H1 (cell line): ENCODE results near the gene LAMC3. TPM values are rescaled to one million over a fixed set of nuclear protein-coding genes. Genes with fewer than 3 reads are reported as not detected.

Experiments
- BACH1 ChIP-seq: IDR thresholded peaks from 2 replicates; pipeline ENCODE4 v1.6.1; 2012; ENCODE audit warnings: low read length, improper control_type of control experiment
- CHD7 ChIP-seq: fragments of 300-600 bp; sonication (generic); IDR thresholded peaks from 2 replicates; pipeline ENCODE4 v1.7.1; 2012; ENCODE audit warnings: low read length, moderate library complexity, mild to moderate bottlenecking, inconsistent platforms; ENCODE audit not compliant: insufficient replicate concordance
- CTCF ChIP-seq, 3 experiments: IDR thresholded peaks; 1 replicate in 2 of 3; 2 replicates in 1 of 3; pipeline versions ENCODE4 v1.5.1 to v1.6.1; 2011; ENCODE audit warnings: low read length in 3 of 3, mild to moderate bottlenecking in 3 of 3, inconsistent platforms in 2 of 3, low read depth in 1 of 3, moderate library complexity in 1 of 3; ENCODE audit not compliant: insufficient read depth in 1 of 3; ENCODE audit errors: control extremely low read depth in 1 of 3
- EZH2 ChIP-seq: fragments of 200-600 bp; sonication (generic); IDR thresholded peaks from 2 replicates; pipeline ENCODE4 v1.7.1; 2012; ENCODE audit warnings: low read depth, mild to moderate bottlenecking, moderate library complexity, low read length, inconsistent platforms; ENCODE audit not compliant: severe bottlenecking
- polyA plus RNA-seq, 7 experiments: library from polyadenylated mRNA; depleted of rRNA in 3 of 7; stranded (reverse) in 5 of 7; unstranded in 2 of 7; fragments of >200 nt in 5 of 7; fragments of 200-250 nt in 2 of 7; gene quantifications; 1 replicate in 5 of 7; 2 replicates in 1 of 7; 4 replicates in 1 of 7; pipeline versions ENCODE4 v1.2.1 to v1.2.3, GENCODE V29; 2011 to 2013; ENCODE audit warnings: missing spikeins in 2 of 7, mixed read lengths in 2 of 7
- total RNA-seq: library from RNA; stranded (reverse); fragmentation: NEBNext Ultra II Directional; extraction: Animal tissue kit (Norgen Biotek cat#: 25700); gene quantifications from 2 replicates; pipeline ENCODE4 v1.2.1, GENCODE V29; 2021

LAMC3 gene
- total and polyA plus RNA-seq, 2 of the 8 experiments (the other 6 are each of a cell fraction or from before 2014, with no cell fraction given): 9.3 to 12.3 TPM

- TF ChIP-seq CHD7 (no peak), CTCF (IDR thresholded peaks at IDR 0.05; ENCODE audit: control extremely low read depth in 1 of 3, insufficient read depth in 1 of 3, low read depth in 1 of 3, low read length in 3 of 3) (no peak), EZH2 (no peak), BACH1 (no peak)
Measured at GRCh38 chr9:131039129-131039954, 30.4 kb downstream of the LAMC3 start (continued).
